CD4-positive, alpha-beta T cell treated with Interleukin-1 beta for 1 hour (primary cell): ENCODE measurements around the gene FUT7.

ENCODE experiments used
- DNase-seq, 2 donors: peaks; one replicate each; pipeline ENCODE4 v3.0.0-alpha.2; 2020 to 2022

The FUT7 gene, protein sequence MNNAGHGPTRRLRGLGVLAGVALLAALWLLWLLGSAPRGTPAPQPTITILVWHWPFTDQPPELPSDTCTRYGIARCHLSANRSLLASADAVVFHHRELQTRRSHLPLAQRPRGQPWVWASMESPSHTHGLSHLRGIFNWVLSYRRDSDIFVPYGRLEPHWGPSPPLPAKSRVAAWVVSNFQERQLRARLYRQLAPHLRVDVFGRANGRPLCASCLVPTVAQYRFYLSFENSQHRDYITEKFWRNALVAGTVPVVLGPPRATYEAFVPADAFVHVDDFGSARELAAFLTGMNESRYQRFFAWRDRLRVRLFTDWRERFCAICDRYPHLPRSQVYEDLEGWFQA

GRCh38 chr9:137031904-137032640 lies at the start of gene FUT7:
Gene FUT7 (minus strand): TSS chr9:137032088. CDS start chr9:137031991, 97 bp downstream.
- DNase-seq: peak; percentile 48 to 64

- DNase-seq: no peak
Measured at GRCh38 chr9:137080260-137081122, 48.6 kb upstream of the FUT7 start.

DNA sequence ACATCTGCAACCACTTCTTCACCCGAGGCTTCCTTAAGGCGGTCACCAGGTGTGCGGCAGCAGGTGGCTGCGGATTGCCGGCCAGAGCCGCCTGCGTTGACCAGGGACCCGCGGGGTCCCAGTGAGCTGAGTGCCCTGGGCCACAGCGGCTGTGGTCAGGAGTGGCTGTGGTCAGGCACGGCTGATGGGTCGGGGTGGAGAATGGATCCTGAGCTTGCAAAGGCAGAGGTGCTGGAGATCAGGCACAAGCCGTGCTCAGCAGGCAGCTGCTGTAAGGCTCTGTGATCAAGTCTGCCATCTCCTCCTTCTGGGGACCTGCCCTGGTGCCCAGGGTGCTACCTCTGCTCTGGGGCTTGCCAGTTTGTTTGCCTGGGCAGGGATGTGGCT lies 47.5 kb upstream of the FUT7 start:
- no peak for DNase-seq

DNA sequence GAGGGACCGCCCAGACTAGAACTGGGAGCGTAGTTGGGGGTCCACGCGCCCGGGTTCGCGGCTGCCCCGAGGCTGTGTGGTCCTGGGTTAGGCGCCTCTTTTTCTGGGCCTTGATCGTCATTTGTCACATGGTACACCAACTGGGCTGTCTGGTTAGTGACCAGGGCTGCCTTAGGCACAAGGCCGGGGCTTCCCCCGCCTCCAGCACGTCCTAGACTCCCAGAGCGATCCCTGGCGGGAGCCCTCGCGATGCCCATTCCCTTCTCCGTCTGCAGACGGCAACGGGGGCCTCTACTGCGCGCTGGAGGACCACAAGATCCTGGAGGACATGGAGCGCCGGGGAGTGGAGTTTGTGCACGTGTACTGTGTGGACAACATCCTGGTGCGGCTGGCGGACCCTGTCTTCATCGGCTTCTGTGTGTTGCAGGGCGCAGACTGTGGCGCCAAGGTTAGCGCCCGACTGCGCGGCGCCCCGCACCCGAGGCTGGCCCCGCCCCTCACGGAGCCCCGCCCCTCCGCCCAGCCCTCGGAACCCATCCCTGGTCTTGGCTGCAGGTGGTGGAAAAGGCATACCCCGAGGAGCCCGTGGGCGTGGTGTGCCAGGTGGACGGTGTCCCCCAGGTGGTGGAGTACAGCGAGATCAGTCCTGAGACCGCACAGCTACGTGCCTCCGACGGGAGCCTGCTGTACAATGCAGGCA lies 47.0 kb upstream of the FUT7 start:
- DNase-seq: no peak

- peak; percentile 36 to 51 for DNase-seq
Measured at GRCh38 chr9:137077758-137078693, 46.1 kb upstream of the FUT7 start.

- DNase-seq: peak; percentile 70 to 72
Measured at GRCh38 chr9:137077010-137077747, 45.3 kb upstream of the FUT7 start, which contains the start of gene UAP1L1. Gene UAP1L1 (plus strand): TSS chr9:137077517. CDS start chr9:137077533, 16 bp downstream.

GRCh38 chr9:137076636-137077009 lies 44.7 kb upstream of the FUT7 start:
- no peak for DNase-seq

DNA sequence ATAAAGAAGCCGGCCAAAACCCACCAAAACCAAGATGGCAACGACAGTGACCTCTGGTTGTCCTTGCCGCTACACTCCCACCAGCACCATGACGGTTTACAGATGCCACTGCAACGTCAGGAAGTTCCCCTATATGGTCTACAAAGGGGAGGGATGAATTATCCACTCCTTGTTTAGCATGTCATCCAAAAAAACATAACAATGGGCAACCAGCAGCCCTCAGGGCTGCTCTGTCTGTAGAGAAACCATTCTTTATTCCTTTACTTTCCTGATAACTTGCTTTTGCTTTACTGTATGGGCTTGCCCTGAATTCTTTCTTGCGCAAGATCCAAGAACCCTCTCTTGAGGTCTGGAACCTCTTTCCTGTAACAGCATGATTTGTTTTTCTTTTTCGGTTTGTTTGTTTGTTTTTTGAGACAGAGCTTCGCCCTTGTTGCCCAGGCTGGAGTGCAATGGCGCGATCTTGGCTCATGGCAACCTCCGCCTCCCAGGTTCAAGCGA lies 43.4 kb upstream of the FUT7 start:
- DNase-seq: no peak

DNA sequence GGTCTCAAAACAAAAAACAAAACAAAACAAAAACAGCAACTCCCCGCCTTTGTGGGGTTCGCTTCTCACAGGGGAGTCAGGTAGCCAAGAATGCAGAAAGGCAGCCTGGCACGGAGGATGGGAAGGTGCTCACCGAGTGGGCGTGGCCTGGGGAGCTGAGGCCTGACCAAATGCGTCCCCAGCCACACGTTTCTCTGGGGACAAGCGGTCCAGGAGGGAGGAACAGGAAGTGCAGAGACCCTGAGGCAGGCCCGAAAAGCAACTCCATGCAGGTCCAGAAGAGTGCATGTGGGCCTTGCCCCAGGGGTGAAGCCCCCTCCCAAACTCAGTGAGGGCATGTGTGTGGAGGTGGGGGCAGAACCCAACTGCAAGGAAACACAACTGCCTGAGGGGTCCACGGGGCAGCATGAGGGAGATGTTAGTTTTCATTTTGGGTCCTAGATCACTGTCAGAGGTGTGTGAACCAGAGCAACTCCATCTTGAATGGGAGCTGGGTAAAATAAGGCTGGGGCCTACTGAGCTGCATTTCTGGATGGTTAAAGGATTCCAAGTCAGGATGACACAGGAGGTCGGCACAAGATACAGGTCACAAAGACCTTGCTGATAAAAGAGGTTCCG lies 42.9 kb upstream of the FUT7 start:
- no peak for DNase-seq

GRCh38 chr9:137073992-137074399 lies 42.1 kb upstream of the FUT7 start:
- no peak for DNase-seq

DNA sequence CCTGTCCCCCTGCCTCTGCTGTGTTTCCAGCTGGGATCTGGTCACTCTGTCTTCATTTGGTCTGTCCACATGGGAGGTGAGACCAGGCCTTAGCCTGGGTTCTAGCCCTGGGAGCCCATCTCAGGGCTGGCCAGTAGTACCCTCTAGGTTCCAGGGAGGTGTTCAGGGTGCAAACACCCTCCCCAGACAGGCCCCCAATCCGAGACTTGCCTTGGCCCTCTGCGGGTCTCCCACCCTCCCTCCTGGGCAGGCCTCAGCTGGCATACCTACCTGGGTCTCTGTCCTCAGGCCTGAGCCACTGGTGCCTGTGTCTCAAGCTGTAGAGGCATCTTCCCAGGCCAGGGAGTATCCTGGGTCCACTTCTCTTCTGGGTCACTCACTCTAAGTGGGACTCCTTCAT lies 39.4 kb upstream of the FUT7 start:
- no peak for DNase-seq

DNA sequence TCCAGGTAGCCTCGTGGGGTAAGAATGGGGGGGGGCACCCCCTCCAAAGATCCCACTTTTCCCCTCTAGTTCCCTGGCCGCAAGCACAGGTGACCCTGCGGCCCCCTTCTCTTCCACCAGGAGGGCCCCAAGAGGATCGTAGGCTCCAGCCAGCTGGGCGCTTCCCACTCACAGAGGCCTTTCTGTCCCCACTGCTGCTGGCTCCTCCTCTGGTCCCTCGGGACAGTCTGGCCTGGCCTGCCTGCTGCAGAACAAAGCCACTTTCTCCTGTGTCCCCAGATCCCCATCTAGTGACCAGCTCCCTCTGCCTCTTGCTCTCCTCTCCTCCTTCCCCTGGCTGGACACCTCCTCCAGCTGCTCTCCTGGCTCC lies 39.0 kb upstream of the FUT7 start:
- DNase-seq: no peak

GRCh38 chr9:137070201-137070905 lies 38.5 kb upstream of the FUT7 start, which contains the start of gene SAPCD2:
Gene SAPCD2 (minus strand): TSS chr9:137070557. CDS start chr9:137070460, 97 bp downstream.
- DNase-seq: peak; percentile 87

GRCh38 chr9:137069508-137070091 lies 37.7 kb upstream of the FUT7 start:
- no peak for DNase-seq

GRCh38 chr9:137068539-137069507 lies 36.9 kb upstream of the FUT7 start:
- DNase-seq: no peak

DNA sequence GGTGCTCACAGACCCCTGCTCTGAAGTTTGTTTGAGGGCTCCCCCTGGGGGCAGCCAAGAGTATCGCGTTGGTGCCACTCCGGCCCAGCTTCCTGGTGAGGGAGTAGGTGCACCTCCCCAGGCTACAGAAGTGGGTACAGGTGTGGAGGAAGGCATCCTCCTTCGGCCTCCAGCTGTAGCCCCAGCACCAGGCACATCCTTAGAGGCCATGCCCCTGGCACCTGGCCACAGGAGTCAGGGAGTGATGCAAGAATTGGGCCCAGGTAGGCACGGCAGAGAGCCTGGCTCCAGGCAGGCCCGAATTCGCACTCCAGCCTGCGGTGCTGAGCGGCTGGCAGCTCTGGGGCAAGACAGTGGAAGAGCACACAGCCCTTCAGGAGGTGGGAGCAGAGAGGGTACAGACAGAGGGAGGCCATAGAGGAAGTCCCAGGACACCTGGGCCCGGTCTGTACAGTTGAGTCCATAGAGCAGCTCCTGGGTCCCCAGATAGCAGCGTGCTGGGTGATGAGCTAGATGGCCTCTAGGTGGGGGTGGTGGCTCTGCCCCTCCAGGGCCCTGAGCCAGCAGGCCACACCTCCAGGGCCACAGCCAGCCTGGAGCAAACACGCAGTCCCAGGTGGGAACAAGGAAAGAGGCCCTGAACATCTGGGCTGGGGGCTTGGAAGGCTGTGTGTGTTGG lies 36.1 kb upstream of the FUT7 start:
- DNase-seq: peak; percentile 91
